NOMO-1 (cell line): Measurements from ENCODE around the gene STOX2.
"Not testable (repeated sequence)": the region's sequence is repeated elsewhere in the genome, so short reads cannot be mapped to it uniquely, and the experiment has no call there.

Experiments used
- DNase-seq, 2 experiments: peaks; one replicate each; lab custom pipeline; 2025; ENCODE audit not compliant: unreplicated experiment in 2 of 2; lab: John Stamatoyannopoulos, UW

STOX2 gene

GRCh38 chr4:183935355-183936005, 30.4 kb downstream of the STOX2 start:
- no peak for DNase-seq

- no peak for DNase-seq
Observed at GRCh38 chr4:183936047-183936446, 30.9 kb downstream of the STOX2 start.

- DNase-seq: peak in 1 of 2 experiments; percentile 56
Observed at GRCh38 chr4:183936574-183937345, 31.7 kb downstream of the STOX2 start.

- DNase-seq: peak in 1 of 2 experiments; percentile 43
Observed at GRCh38 chr4:183940864-183941263, 35.8 kb downstream of the STOX2 start.

- DNase-seq: no peak
Observed at GRCh38 chr4:183941964-183942363, 36.9 kb downstream of the STOX2 start.

- no peak for DNase-seq
Observed at GRCh38 chr4:183945741-183946140, 40.6 kb downstream of the STOX2 start.

GRCh38 chr4:183950536-183950935, 45.4 kb downstream of the STOX2 start:
- DNase-seq: no peak

GRCh38 chr4:183952652-183953051, 47.5 kb downstream of the STOX2 start:
- not testable (repeated sequence) for DNase-seq

- DNase-seq: no peak
Observed at GRCh38 chr4:183959319-183960045, 54.4 kb downstream of the STOX2 start.

- no peak for DNase-seq
Observed at GRCh38 chr4:183960046-183960420, 54.9 kb downstream of the STOX2 start.

- DNase-seq: no peak
Observed at GRCh38 chr4:183960962-183961541, 55.9 kb downstream of the STOX2 start.

- DNase-seq: no peak
Observed at GRCh38 chr4:183961795-183962194, 56.7 kb downstream of the STOX2 start.

GRCh38 chr4:183962419-183962818, 57.3 kb downstream of the STOX2 start:
- no peak for DNase-seq

GRCh38 chr4:183966371-183966770, 61.3 kb downstream of the STOX2 start:
- DNase-seq: peak in 1 of 2 experiments; percentile 22

- DNase-seq: peak; percentile 81 to 83
Observed at GRCh38 chr4:183967266-183967665, 62.2 kb downstream of the STOX2 start.

GRCh38 chr4:183968502-183968901, 63.4 kb downstream of the STOX2 start:
- DNase-seq: no peak

GRCh38 chr4:183968931-183969330, 63.8 kb downstream of the STOX2 start:
- peak; percentile 44 to 73 for DNase-seq

- DNase-seq: no peak
Observed at GRCh38 chr4:183969596-183969995, 64.5 kb downstream of the STOX2 start.

- no peak for DNase-seq
Observed at GRCh38 chr4:183971929-183972490, 66.9 kb downstream of the STOX2 start.

- no peak for DNase-seq
Observed at GRCh38 chr4:183977707-183978106, 72.6 kb downstream of the STOX2 start.

GRCh38 chr4:183984566-183984965, 79.5 kb downstream of the STOX2 start:
- no peak for DNase-seq
